NCI-H748 (cell line): ENCODE measurements around the gene SEC14L1.
A peak's percentile ranks its signal among the peaks of the same experiment; 100 is the strongest.
"Not testable (repeated sequence)": the region's sequence is repeated elsewhere in the genome, so short reads cannot be mapped to it uniquely, and the experiment has no call there.

Experiments
- DNase-seq: peaks from one replicate; lab custom pipeline; 2025; ENCODE audit not compliant: unreplicated experiment; lab: John Stamatoyannopoulos, UW

SEC14L1 gene

GRCh38 chr17:77254951-77255825 lies 114.4 kb downstream of the SEC14L1 start:
- peak; percentile 34 for DNase-seq

DNA sequence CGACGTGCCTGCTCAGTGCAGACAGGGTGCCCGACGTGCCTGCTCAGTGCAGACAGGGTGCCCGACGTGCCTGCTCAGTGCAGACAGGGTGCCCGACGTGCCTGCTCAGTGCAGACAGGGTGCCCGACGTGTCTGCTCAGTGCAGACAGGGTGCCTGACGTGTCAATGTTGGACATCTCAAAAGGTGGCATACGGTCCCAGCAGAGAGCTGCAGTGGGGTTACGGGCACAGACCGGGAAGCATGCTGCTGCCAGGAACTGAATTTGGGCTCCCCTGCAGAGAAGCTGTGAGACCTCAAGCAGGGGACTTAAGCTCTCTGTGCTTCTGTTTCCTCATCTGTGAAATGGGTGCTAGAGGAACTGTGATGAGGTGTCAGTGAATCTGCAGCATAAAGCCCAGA lies 115.2 kb downstream of the SEC14L1 start:
- not testable (repeated sequence) for DNase-seq

GRCh38 chr17:77256710-77257109 lies 115.9 kb downstream of the SEC14L1 start:
- no peak for DNase-seq

DNA sequence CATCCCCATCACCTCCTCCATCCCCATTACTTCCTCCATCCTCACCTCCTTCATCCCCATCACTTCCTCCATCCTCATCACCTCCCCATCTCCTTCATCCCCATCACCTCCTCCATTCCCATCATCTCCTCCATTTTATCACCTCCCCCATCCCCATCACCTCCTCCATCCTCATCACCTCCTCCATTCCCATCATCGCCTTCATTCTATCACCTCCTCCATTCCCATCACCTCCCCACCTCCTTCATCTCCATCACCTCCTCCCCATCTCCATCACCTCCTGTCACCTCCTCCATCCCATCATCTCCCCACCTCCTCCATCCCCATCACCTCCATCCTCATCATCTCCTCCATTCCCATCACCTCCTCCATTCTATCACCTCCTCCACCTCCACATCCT lies 116.4 kb downstream of the SEC14L1 start:
- DNase-seq, result no peak

- no peak for DNase-seq
Observed at GRCh38 chr17:77257596-77258458, 117.1 kb downstream of the SEC14L1 start.

- no peak for DNase-seq
Observed at GRCh38 chr17:77258638-77259037, 117.9 kb downstream of the SEC14L1 start.

DNA sequence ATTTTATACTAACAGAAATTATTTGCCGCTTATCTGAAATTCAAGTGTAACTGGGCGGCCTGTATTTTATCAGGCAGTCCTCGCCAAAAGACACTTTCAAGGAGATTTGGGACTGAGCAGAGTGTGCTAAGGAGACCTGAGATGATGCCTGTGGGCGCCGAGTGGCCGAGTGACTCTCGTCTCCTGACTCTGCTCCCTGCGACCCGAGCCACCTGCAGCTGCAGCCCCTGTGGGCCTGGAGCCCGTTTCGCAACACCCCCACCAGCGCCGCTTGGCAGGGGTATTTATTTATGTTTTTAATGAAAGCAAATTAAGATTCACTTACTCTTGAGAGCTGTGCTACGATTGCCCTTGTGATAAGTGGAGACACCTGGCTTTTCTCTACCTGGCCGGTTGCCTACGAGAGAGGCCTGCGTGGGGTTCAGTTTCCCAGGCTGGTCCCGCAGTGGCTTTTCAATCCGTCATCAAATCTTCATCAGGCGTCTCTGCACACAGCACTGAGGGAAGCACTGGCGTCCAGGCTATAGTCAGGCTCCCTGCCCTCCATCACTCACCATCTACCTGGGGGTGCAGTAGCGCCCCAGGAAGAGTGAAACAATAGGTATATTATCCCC lies 124.0 kb downstream of the SEC14L1 start:
- DNase-seq, result peak; percentile 88

- DNase-seq, result no peak
Observed at GRCh38 chr17:77266213-77266612, 125.4 kb downstream of the SEC14L1 start.
